GM18511 (cell line): ENCODE results near the gene HID1.
A peak's percentile ranks its signal among the peaks of the same experiment; 100 is the strongest.
"Not testable (repeated sequence)": the region's sequence is repeated elsewhere in the genome, so short reads cannot be mapped to it uniquely, and the experiment has no call there.

Source experiments
- ATAC-seq: cut with Tn5 transposase; IDR thresholded peaks from one replicate; pipeline ENCODE4 v1.9.1; 2021; ENCODE audit warnings: mild to moderate bottlenecking, moderate library complexity; ENCODE audit not compliant: unreplicated experiment

HID1 gene

DNA sequence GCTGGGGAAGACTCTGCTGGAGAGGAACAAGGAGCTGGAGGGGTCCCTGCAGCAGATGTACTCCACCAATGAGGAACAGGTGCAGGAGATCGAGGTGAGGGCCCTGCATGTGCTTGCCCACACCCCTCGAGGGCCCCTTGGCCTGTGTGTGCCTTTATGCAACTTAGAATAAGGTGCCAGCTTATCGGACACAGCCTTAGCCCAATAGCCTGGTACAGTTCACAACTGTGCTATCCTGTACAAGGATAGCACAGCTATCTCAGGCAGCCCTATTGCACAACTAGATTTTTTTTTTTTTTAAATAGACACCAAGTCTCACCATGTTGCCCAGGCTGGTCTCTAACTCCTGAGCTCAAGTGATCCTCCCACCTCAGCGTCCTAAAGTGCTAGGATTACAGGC is 27.0 kb upstream of the HID1 start:
- no peak for ATAC-seq

- no peak for ATAC-seq
Measured at GRCh38 chr17:74998783-74999182, 26.2 kb upstream of the HID1 start.

DNA sequence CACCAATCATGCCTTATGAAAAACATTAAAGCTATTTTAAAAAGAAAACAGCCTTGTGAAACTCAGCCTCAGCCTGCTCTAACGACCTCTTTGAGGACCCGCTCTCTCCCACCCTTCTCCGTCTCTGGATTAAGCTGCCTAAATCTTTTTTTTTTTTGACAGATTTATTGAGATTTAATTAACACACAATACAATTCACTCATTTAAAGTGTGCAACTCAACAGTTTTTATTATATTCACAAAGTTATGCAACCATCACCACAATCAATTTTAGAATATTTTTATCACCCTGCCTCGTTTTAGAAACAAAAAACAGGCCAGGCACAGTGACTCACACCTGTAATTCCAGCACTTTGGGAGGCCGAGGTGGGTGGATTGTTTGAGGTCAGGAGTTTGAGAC is 23.3 kb upstream of the HID1 start:
- no peak for ATAC-seq

- no peak for ATAC-seq
Measured at GRCh38 chr17:74994440-74994839, 21.9 kb upstream of the HID1 start.

DNA sequence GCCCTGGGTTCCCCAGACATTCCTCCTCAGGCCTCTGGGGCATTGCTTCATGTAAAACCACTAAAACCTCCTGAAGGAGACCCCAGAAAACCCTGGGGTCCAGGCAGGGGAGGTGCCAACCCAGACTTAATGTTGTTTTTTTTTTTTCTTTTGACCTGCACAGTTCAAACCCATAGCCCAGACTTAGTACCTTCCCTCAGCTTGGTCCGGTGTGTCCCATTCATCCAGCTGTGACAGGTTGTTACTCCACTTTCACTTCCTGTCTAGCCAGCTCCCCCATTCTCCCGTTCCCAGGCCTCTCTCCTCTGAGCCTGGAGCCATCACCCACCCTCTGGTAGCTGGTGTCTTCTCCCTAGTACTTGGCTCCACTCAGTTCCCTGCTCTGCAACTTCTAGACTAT is 19.7 kb upstream of the HID1 start:
- ATAC-seq, result no peak

DNA sequence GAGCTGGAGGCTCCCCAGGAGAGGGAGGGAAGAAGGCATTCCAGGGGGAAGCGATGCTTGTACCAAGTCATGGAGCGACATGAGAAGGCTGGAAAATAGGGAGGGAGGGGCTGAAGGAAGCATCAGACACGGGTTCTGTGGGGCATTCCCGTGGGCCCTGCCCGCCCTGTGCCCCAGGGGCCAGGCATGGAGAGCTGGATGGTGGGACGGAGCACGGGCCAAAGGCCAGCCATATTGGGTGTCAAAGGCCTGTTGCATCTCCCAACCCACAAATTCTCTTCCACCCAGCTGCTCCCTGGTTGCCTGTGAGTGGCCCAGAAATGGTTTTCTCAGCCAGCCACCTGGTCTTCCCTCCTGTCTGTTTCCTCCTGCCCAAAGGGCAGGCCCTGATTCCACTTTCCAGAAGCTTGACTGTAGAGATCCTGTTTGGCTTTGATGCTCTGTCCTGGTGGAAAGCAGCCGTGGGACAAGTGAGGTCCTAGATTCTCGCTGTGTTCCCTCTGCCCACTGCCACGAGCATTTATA is 18.1 kb upstream of the HID1 start:
- ATAC-seq, result no peak

- peak; percentile 48 for ATAC-seq
Measured at GRCh38 chr17:74987909-74988711, 15.6 kb upstream of the HID1 start.

DNA sequence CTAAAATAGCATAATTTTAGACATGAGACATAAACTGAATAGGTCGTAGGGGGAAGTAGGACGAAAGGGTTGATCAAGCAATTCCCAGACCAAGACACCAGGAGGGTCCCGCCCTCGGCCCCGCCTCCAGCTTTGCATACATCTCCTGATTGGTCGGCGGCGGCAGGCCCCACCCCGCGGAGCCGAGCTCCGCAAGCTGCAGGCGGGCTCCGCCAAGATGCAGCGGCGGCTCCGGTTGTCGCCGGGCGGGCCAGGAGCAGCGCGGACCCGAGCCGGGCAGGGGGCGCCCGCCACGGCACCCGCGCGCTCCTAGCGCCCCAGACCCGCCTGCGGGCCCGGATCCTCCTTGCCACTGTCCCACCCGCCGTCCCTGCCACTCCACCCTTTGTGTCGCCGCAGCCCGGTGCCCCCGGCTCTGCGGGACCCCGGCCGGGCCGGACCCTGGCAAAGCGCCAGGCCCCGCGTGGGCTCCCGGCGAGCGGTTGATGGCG is 14.9 kb upstream of the HID1 start, which contains the start of gene CDR2L:
CDR2L (plus strand) TSS at position 215 of the 491 bp plus-strand sequence. CDS start 412 bp downstream, outside the sequence.
- peak; percentile 96 for ATAC-seq

DNA sequence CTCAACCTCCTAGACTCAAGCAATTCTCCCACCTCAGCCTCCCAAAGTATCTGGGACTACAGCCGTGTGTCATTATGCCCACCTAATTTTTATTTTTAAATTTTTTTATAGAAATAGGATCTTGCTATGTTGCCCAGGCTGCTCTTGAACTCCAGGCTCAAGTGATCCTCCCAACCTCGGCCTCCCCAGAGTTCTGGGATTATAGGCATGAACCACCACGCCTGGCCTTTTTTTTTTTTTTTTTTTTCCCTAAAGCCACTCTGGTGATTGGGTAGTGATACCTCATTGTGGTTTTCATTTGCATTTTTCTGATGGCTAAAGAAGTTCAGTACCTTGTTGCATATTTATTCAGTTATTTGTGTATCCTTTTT is 13.6 kb upstream of the HID1 start:
- ATAC-seq, result no peak

- not testable (repeated sequence) for ATAC-seq
Measured at GRCh38 chr17:74982663-74983313, 10.2 kb upstream of the HID1 start.

DNA sequence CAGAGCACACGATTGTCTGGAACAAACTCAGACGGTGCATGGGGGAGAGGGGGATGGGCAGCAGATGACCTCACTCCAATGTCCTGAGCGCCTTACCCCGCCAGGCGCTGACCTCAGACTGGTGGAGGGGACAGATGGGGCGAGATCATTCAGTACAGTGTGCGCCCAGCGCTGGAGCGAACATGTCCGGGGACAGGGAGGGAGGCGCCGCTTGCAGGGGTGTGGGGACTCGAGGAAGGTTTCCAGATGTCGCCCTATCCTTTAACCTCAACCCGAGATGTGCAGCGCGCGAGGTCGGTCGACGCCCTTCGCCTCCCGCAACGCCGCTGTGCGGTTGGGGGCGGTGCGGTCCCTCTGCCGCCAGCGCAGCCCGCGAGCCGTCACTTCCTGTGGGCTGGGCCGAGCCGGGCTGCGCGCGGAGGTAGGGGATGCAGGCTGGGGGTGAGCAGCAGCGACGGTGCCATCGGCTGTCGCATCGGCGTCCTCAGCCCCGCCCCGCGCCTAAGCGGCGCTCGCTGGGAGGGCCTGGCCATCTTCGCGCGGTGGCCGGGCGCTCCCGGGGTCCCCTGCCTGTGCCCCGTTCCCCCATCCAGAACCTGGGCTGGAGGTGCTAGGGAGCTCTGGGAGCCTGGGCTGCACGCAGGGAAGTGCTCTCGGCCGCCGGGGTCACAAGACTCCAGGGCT is 9.6 kb upstream of the HID1 start:
- ATAC-seq, result no peak

DNA sequence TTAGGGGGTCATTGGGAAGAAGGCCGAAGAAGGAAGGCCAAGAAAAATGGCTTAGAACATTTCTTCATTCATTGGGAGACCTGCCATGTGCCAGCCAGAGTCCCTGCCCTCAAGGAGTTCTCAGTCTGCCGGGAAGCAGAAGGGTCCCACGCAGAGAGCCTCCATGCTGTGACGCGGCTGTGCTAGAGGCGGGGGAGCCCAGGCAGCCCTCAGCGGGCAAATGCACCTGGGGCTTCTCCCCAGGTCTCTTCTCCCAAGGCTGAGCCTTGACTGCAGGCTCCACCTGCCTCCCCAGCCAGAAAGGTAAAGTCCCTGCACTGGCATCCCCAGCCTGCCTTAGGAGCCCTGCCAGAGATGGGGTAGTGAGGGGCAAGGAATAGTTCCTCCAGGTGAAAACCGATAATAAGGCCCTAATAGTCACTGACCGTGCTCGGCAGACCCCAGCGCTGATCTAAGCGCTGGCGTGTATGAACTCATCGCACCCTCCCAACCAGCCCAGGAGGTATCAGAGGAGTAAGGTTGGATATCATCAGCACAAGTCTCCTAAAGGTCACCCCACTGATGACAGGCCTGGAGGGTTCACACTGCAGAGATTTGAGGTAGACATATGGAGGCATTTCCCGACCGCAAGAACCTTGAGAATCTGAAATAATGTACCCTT is 8.9 kb upstream of the HID1 start:
- ATAC-seq, result no peak

DNA sequence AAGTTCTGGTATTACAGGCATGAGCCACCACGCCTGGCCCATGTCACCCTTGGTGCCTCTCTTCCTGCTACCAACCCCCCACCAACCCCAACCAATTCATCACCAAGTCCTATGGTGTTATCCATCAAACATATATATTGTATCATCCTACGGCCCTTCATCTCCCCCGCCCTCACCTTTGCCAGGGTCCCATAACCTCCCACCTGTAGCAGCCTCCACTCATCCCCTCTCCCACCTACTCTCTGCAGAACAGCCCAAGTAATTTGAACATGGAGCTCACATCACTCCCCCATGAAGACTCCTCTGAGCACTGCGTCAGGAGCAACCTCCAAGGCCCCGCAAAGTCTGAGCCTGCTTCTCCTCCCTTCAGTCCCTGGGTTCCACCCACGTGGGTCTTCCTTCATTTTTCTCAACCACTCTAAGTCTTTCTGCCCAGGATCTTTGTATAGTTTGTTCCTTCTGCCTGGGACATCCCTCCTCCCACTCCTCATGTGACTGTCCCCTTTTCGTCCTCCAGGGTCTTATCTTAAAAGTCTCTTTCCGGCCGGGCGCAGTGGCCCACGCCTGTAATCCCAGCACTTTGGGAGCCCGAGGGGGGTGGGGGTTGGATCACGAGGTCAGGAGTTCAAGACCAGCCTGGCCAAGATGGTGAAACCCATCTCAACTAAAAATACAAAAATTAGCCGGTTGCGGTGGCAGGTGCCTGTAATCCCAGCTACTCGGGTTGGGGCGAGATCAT is 7.0 kb upstream of the HID1 start:
- no peak for ATAC-seq

DNA sequence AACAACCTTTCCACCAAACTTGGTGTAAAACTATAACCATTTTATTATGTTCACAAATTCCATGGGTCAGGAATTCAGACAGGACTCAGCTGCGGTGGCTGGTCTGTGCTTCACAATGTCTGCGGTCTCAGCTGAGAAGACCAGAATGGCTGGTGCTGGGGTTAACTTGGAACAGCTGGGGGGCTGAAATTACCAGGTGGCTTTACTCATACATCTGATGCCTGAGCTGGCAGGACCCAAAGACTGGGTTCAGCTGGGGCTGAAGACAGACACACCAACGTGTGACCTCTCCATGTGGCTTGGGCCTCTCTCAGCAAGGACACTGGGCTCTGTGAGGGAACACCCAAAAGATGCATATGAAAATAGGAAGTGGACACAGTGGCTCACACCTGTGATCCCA is 5.7 kb upstream of the HID1 start:
- no peak for ATAC-seq

- ATAC-seq, result no peak
Measured at GRCh38 chr17:74977802-74978201, 5.2 kb upstream of the HID1 start.

- ATAC-seq, result no peak
Measured at GRCh38 chr17:74975943-74976342, 3.4 kb upstream of the HID1 start.

GRCh38 chr17:74972973-74973328 is 392 bp upstream of the HID1 start:
- no peak for ATAC-seq

GRCh38 chr17:74971842-74972106 is 785 bp downstream of the HID1 start:
- ATAC-seq, result no peak

DNA sequence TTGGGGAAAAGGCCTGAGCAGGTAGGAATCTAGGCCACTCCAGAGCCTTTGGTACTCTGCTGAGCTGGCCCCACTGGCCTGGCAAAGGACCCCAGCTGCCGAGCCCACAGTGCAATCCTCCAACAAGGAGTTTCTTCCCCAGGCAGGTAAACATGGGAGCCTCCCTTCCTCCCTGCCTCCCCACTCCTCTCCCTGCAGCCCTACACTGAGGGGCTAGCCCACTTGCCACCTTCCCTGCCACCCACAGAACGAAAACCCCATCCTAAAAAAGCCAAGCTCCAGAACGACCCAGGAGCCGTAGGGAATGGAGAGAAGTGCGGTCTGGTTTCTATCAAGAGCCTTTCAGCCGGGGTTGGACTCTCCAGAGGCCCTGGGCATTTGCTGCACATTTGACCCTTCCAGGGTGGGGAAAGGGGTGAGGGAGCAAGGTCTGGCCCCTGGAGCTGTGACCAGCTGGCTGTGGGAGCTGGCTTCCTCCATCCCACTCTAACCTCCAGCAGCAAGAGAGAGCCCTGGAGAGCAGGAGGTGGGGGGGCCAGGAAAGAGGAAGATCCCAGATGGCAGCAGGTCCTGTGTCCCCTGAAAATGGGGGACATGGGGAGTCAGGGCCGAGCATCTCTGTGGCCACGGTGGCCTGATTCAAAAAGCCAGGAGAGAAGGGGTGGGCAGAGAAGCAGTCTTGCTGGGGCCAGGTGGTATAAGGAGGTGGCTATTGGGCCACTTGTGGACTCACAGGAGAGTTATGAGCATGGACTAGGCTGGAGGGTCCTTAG is 1.3 kb downstream of the HID1 start:
- ATAC-seq, result no peak

DNA sequence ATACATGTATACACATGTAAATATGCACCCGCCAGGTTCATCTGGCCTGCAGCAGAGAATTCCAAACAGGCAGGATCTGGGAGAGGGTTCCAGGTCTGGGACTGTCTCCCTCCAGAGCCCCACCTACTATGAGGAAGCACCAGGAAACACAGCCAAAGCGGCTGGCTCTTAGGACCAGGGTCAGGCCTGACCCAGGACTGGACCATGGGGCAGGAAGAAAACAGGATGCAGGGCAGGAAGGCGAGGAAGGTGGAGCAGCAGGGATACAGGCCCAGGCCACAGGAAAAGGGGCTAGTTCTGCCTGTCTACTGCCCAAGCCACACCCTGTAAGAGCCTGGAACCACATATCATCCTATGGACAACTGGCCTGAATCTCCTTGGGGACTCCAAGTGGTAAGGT is 2.2 kb downstream of the HID1 start:
- no peak for ATAC-seq
